Measurements from ENCODE around the gene DCDC2C.

Gene DCDC2C

DNA sequence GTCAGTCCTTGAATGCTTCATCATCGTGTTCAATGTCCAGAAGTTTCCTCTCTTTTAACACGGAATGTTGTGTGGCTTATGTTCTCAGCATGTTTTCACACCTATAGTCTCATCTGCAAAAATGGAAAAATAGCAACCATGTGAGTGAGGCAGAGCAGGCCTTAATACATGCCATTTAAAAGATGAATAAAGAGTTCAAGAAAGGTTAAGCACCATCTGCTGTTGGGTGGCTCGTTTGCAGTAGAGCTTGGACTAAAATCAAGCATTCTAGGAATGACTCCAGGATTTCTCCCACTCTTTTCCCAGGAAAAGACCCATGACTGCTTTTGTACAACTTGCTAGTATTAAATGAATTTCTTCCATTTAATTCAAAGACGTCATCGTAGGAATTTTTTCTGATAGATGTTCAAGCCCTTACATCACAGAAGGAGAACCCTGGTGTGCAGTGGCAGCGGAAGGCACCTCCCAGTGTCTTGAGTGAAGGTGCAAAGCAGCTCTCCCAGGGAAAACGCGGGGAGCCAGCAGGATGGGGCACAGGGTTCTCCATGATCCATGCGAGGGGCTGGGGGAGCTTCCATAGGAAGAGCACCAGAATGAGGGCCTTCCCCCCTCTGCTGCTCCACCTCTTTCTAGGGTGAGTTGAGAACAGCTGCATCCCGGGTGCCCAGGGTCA lies 9.6 kb downstream of the DCDC2C start:
- no peak for DNase-seq

DNA sequence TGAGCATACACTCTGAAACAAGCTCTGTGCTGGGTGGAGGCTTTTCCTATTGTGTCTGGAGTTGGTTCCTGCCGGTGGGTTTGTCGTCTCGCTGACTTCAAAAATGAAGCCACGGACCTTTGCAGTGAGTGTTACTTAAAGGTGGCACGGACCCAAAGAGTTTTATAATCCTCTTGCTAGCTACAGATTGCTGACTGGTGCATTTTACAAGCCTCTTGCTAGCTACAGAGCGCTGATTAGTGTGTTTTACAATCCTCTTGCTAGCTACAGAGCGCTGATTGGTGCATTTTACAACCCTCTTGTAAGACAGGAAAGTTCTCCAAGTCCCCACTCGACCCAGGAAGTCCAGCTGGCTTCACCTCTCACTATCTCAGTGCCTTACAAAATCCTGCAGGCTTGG lies 15.3 kb downstream of the DCDC2C start:
- no peak for DNase-seq

DNA sequence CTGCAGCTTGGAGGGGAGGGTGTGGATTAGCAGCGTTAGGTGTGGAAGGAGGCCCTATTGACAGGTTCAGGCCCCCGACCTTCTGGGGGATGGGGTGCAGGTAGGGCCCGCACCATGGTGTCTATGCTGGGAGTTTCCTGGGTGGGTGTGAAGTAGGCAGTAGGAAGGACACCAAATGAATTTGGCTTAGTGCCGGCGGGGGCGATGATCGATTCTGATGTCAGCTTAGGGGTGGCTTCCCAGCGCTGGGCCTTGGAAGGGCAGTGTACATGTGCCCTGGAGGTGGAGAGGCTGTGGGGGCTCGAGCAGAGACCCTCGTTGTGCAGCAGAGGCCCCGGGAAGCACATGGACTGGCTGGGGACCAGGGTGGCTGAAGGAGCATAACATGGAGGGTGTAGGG lies 21.6 kb downstream of the DCDC2C start:
- DNase-seq: no peak

- DNase-seq: no peak
These were observed 22.3 kb downstream of the DCDC2C start for GRCh38 chr2:3725458-3726250.

DNA sequence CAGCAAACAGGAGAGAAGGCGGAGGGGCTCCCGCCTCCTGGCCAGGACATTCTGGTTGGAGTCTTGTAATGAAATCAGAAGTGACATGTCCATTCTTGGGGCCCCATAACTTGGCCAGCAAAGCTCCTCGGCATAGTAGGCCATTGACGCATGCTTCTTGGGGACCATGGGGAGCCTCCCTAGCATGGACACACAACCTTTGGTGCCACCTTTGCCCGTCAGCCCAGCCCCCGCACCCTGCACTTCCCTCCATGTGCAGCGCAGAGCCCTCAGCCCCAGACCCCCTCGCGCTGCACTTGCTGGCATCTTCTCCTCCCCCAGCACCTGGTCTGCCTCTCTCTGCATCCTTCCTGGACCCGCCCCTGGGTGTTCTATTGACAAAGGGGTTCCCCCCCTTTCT lies 23.1 kb downstream of the DCDC2C start:
- no peak for DNase-seq

- no peak for DNase-seq
These were observed 24.1 kb downstream of the DCDC2C start for GRCh38 chr2:3727397-3728045.

DNA sequence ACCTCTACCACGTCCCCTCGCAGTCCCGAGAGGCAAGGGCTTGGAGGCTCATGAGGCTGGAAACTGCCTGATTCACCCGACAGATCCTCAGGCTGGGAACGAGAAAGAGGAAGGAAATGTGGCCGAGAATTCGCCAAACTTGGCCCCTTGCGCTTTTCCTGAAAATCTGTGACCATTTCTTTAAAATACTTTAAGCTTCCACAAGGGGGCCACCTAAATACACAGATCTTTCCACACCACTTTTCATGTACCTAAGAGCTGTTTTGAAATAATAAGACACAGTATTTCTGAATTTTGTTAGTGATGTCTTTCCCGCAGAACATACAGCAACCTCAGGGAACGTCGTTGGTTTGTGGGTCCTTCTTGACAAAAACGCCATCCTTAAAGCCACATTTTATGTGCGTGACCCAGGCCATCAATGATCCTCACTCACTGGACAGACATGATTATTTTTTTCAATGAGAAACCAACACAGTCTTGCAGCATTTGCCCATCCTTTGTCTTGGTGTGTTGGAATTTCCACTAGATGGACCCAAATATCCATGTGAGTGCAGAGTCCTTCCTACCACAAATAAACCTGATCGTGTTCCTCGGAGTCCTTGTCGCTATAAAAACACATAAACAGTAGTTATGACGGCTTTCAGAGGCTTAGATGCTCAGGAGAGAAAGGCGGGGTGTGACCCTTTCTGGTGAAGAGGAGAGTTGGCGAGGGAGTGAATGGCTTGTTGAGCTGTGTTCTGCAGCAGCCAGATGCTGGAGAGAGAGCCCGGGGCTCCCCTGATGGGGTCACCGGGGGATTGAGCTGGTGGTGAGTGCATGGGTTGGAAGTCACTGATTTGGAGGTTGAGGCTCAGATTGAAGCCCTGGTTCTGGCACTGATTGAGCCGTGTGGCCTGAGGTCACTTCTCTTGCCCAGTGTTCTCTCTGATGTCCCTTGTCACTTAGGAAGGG lies 25.0 kb downstream of the DCDC2C start:
- no peak for DNase-seq

DNA sequence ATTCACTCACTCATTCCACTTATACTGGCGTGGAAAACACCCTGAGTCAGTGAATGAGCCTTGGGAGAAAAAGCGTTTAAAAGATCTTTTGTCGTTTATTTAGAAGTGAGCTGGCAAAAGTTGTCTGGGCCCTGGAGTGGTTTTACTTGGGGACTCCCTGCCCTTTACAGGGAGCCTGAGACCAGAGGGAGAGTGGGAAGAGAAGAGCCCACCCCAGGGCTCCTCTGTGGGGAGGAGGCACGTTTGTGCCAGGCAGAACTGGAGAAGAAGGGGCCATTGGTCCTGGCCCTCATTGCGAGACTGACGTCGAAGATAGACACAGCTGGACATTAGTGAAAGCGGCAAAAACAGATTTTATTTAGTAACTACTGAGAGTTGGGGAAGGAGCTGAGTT lies 25.7 kb downstream of the DCDC2C start:
- DNase-seq: no peak

GRCh38 chr2:3729786-3730185 lies 26.4 kb downstream of the DCDC2C start:
- no peak for DNase-seq

- DNase-seq: no peak
These were observed 27.3 kb downstream of the DCDC2C start for GRCh38 chr2:3730646-3731045.

- DNase-seq: no peak
These were observed 28.5 kb downstream of the DCDC2C start for GRCh38 chr2:3731829-3732228.

DNA sequence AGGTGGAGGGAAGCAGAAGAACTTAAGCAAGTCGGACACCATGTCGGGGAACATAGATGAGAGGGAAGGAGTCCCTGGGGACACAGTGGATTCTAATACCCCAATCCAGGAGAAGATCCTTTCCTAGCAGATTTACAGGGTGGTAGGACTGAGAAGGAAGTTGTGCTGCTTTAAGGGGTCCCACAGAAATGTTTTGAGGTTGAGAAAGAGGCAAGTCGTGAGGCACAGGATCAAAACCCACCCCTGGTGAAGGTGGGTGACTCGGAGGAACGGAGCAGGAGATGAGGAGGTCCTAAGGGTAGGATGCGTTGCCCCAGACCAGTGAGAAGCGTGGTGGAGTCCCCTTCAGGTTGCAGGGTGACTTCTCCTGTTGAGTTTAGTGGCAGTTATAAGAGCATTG lies 32.7 kb downstream of the DCDC2C start:
- no peak for DNase-seq

DNA sequence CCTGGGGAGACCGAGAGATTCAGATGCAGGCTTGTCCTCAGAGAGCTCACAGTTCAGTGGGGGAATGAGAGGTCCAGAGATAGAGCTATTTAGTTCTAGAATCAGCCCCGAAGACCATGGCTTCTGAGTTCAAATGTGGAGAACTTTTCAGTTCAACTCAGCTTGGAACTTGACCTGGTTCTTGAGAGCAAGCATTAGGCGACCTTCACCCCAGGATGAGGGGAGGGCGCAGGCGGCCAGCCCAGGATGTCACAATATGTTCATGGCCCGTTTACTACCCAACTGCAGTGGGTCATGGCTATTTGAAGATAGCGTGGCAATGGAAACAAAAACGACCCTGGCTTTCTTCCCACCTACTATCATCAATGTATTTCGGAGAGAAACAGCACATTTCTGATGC lies 33.8 kb downstream of the DCDC2C start:
- no peak for DNase-seq

GRCh38 chr2:3738454-3738853 lies 35.1 kb downstream of the DCDC2C start:
- DNase-seq: no peak

GRCh38 chr2:3739313-3739712 lies 35.9 kb downstream of the DCDC2C start:
- DNase-seq: no peak

DNA sequence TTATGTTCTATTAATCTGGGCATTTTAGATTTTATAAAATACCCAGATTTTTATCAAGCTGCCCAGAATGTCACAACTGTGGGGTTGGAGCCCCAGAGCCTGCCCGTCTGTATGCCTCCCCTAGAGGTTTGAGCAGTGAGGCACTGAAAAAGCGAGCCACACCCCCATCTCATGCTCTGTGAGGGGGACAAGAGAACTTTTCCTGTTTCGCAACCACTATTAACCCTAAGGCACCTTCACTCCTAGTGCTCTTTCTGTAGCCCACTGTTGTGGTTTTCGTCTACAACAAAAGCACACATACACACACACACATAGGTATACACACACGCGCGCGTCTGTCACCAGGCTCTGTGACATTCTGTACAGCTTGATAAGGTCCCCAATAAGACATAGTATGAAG lies 38.0 kb downstream of the DCDC2C start:
- no peak for DNase-seq

- DNase-seq: no peak
These were observed 38.7 kb downstream of the DCDC2C start for GRCh38 chr2:3741867-3742602.

- DNase-seq: no peak
These were observed 39.6 kb downstream of the DCDC2C start for GRCh38 chr2:3742743-3743508.

GRCh38 chr2:3743951-3744555 lies 40.7 kb downstream of the DCDC2C start:
- DNase-seq: no peak

GRCh38 chr2:3745920-3746319 lies 42.5 kb downstream of the DCDC2C start:
- DNase-seq: no peak

Measured in cerebellar nuclear complex (tissue), 1 donor.